ENCODE measurements around the gene VEGFC.

Gene VEGFC

GRCh38 chr4:176752191-176752749 is 40.5 kb downstream of the VEGFC start:
- no peaks in the 10 kb centered on the region for H3K4me1 ChIP-seq (ENCODE audit: control insufficient read depth in 1 of 2, insufficient read depth in 2 of 2, low read length in 2 of 2)
- H3K9ac ChIP-seq (ENCODE audit: low read depth in 1 of 2, low read length in 2 of 2) = no peak overlapping the region
- H3K4me3 ChIP-seq (ENCODE audit: low read depth in 1 of 2, low read length in 2 of 2) = no peak overlapping the region
- H3K27me3 ChIP-seq (ENCODE audit: control insufficient read depth in 1 of 2, insufficient read depth in 2 of 2, low read length in 2 of 2) = no peaks in the 10 kb centered on the region
- H3K27ac ChIP-seq (ENCODE audit: low read depth, low read length) = no peak overlapping the region
- H3K36me3 ChIP-seq (ENCODE audit: control insufficient read depth in 1 of 2, insufficient read depth in 2 of 2, low read length in 2 of 2) = no peaks in the 10 kb centered on the region
- no peaks in the 10 kb centered on the region for H3K9me3 ChIP-seq (ENCODE audit: control insufficient read depth in 1 of 2, low read length in 2 of 2)

GRCh38 chr4:176751061-176751460 is 41.7 kb downstream of the VEGFC start:
- no peak overlapping the region for H3K27ac ChIP-seq (ENCODE audit: low read depth, low read length)

GRCh38 chr4:176746846-176747245 is 45.9 kb downstream of the VEGFC start:
- Histone ChIP-seq H3K9ac (ENCODE audit: low read depth in 1 of 2, low read length in 2 of 2) (no peak overlapping the region), H3K36me3 (ENCODE audit: control insufficient read depth in 1 of 2, insufficient read depth in 2 of 2, low read length in 2 of 2) (no peaks in the 10 kb centered on the region), H3K27ac (ENCODE audit: low read depth, low read length) (no peak overlapping the region), H3K4me1 (ENCODE audit: control insufficient read depth in 1 of 2, insufficient read depth in 2 of 2, low read length in 2 of 2) (no peaks in the 10 kb centered on the region), H3K9me3 (ENCODE audit: control insufficient read depth in 1 of 2, low read length in 2 of 2) (no peaks in the 10 kb centered on the region), H3K27me3 (ENCODE audit: control insufficient read depth in 1 of 2, insufficient read depth in 2 of 2, low read length in 2 of 2) (no peaks in the 10 kb centered on the region), H3K4me3 (ENCODE audit: low read depth in 1 of 2, low read length in 2 of 2) (no peak overlapping the region)

More at GRCh38 chr4:176751061-176751460, 41.7 kb downstream of the VEGFC start:
- Histone ChIP-seq H3K36me3 (ENCODE audit: control insufficient read depth in 1 of 2, insufficient read depth in 2 of 2, low read length in 2 of 2) (no peaks in the 10 kb centered on the region), H3K9me3 (ENCODE audit: control insufficient read depth in 1 of 2, low read length in 2 of 2) (no peaks in the 10 kb centered on the region), H3K27me3 (ENCODE audit: control insufficient read depth in 1 of 2, insufficient read depth in 2 of 2, low read length in 2 of 2) (no peaks in the 10 kb centered on the region), H3K4me1 (ENCODE audit: control insufficient read depth in 1 of 2, insufficient read depth in 2 of 2, low read length in 2 of 2) (no peaks in the 10 kb centered on the region), H3K4me3 (ENCODE audit: low read depth in 1 of 2, low read length in 2 of 2) (no peak overlapping the region), H3K9ac (ENCODE audit: low read depth in 1 of 2, low read length in 2 of 2) (no peak overlapping the region)

GRCh38 chr4:176745902-176746301 is 46.8 kb downstream of the VEGFC start:
- H3K36me3 ChIP-seq (ENCODE audit: control insufficient read depth in 1 of 2, insufficient read depth in 2 of 2, low read length in 2 of 2) = no peaks in the 10 kb centered on the region
- H3K9ac ChIP-seq (ENCODE audit: low read depth in 1 of 2, low read length in 2 of 2) = no peak overlapping the region
- H3K27me3 ChIP-seq (ENCODE audit: control insufficient read depth in 1 of 2, insufficient read depth in 2 of 2, low read length in 2 of 2) = no peaks in the 10 kb centered on the region
- H3K9me3 ChIP-seq (ENCODE audit: control insufficient read depth in 1 of 2, low read length in 2 of 2) = no peaks in the 10 kb centered on the region
- no peaks in the 10 kb centered on the region for H3K4me1 ChIP-seq (ENCODE audit: control insufficient read depth in 1 of 2, insufficient read depth in 2 of 2, low read length in 2 of 2)
- H3K27ac ChIP-seq (ENCODE audit: low read depth, low read length) = no peak overlapping the region
- no peak overlapping the region for H3K4me3 ChIP-seq (ENCODE audit: low read depth in 1 of 2, low read length in 2 of 2)

GRCh38 chr4:176744091-176744490 is 48.6 kb downstream of the VEGFC start:
- no peaks in the 10 kb centered on the region for H3K9me3 ChIP-seq (ENCODE audit: control insufficient read depth in 1 of 2, low read length in 2 of 2)
- H3K4me1 ChIP-seq (ENCODE audit: control insufficient read depth in 1 of 2, insufficient read depth in 2 of 2, low read length in 2 of 2) = no peaks in the 10 kb centered on the region
- no peak overlapping the region for H3K4me3 ChIP-seq (ENCODE audit: low read depth in 1 of 2, low read length in 2 of 2)
- H3K9ac ChIP-seq (ENCODE audit: low read depth in 1 of 2, low read length in 2 of 2) = no peak overlapping the region
- H3K36me3 ChIP-seq (ENCODE audit: control insufficient read depth in 1 of 2, insufficient read depth in 2 of 2, low read length in 2 of 2) = no peaks in the 10 kb centered on the region
- no peak overlapping the region for H3K27ac ChIP-seq (ENCODE audit: low read depth, low read length)
- no peaks in the 10 kb centered on the region for H3K27me3 ChIP-seq (ENCODE audit: control insufficient read depth in 1 of 2, insufficient read depth in 2 of 2, low read length in 2 of 2)

GRCh38 chr4:176742211-176742610 is 50.5 kb downstream of the VEGFC start:
- Histone ChIP-seq H3K4me3 (ENCODE audit: low read depth in 1 of 2, low read length in 2 of 2) (no peak overlapping the region), H3K27me3 (ENCODE audit: control insufficient read depth in 1 of 2, insufficient read depth in 2 of 2, low read length in 2 of 2) (no peaks in the 10 kb centered on the region), H3K36me3 (ENCODE audit: control insufficient read depth in 1 of 2, insufficient read depth in 2 of 2, low read length in 2 of 2) (no peaks in the 10 kb centered on the region), H3K27ac (ENCODE audit: low read depth, low read length) (no peak overlapping the region), H3K9ac (ENCODE audit: low read depth in 1 of 2, low read length in 2 of 2) (no peak overlapping the region), H3K4me1 (ENCODE audit: control insufficient read depth in 1 of 2, insufficient read depth in 2 of 2, low read length in 2 of 2) (no peaks in the 10 kb centered on the region), H3K9me3 (ENCODE audit: control insufficient read depth in 1 of 2, low read length in 2 of 2) (no peaks in the 10 kb centered on the region)

GRCh38 chr4:176741253-176741652 is 51.5 kb downstream of the VEGFC start:
- no peaks in the 10 kb centered on the region for H3K4me1 ChIP-seq (ENCODE audit: control insufficient read depth in 1 of 2, insufficient read depth in 2 of 2, low read length in 2 of 2)
- H3K27ac ChIP-seq (ENCODE audit: low read depth, low read length) = no peak overlapping the region
- H3K4me3 ChIP-seq (ENCODE audit: low read depth in 1 of 2, low read length in 2 of 2) = no peak overlapping the region
- H3K36me3 ChIP-seq (ENCODE audit: control insufficient read depth in 1 of 2, insufficient read depth in 2 of 2, low read length in 2 of 2) = no peaks in the 10 kb centered on the region
- no peaks in the 10 kb centered on the region for H3K27me3 ChIP-seq (ENCODE audit: control insufficient read depth in 1 of 2, insufficient read depth in 2 of 2, low read length in 2 of 2)
- no peaks in the 10 kb centered on the region for H3K9me3 ChIP-seq (ENCODE audit: control insufficient read depth in 1 of 2, low read length in 2 of 2)
- H3K9ac ChIP-seq (ENCODE audit: low read depth in 1 of 2, low read length in 2 of 2) = no peak overlapping the region

GRCh38 chr4:176735300-176735699 is 57.4 kb downstream of the VEGFC start:
- Histone ChIP-seq H3K4me3 (ENCODE audit: low read depth in 1 of 2, low read length in 2 of 2) (no peak overlapping the region), H3K27me3 (ENCODE audit: control insufficient read depth in 1 of 2, insufficient read depth in 2 of 2, low read length in 2 of 2) (no peaks in the 10 kb centered on the region), H3K4me1 (ENCODE audit: control insufficient read depth in 1 of 2, insufficient read depth in 2 of 2, low read length in 2 of 2) (no peaks in the 10 kb centered on the region)

GRCh38 chr4:176734461-176734860 is 58.3 kb downstream of the VEGFC start:
- Histone ChIP-seq H3K27ac (ENCODE audit: low read depth, low read length) (no peak overlapping the region), H3K27me3 (ENCODE audit: control insufficient read depth in 1 of 2, insufficient read depth in 2 of 2, low read length in 2 of 2) (no peaks in the 10 kb centered on the region), H3K4me1 (ENCODE audit: control insufficient read depth in 1 of 2, insufficient read depth in 2 of 2, low read length in 2 of 2) (no peaks in the 10 kb centered on the region), H3K36me3 (ENCODE audit: control insufficient read depth in 1 of 2, insufficient read depth in 2 of 2, low read length in 2 of 2) (no peaks in the 10 kb centered on the region), H3K9me3 (ENCODE audit: control insufficient read depth in 1 of 2, low read length in 2 of 2) (no peaks in the 10 kb centered on the region), H3K9ac (ENCODE audit: low read depth in 1 of 2, low read length in 2 of 2) (no peak overlapping the region), H3K4me3 (ENCODE audit: low read depth in 1 of 2, low read length in 2 of 2) (no peak overlapping the region)

More at GRCh38 chr4:176735300-176735699, 57.4 kb downstream of the VEGFC start:
- Histone ChIP-seq H3K9me3 (ENCODE audit: control insufficient read depth in 1 of 2, low read length in 2 of 2) (no peaks in the 10 kb centered on the region), H3K36me3 (ENCODE audit: control insufficient read depth in 1 of 2, insufficient read depth in 2 of 2, low read length in 2 of 2) (no peaks in the 10 kb centered on the region), H3K27ac (ENCODE audit: low read depth, low read length) (no peak overlapping the region), H3K9ac (ENCODE audit: low read depth in 1 of 2, low read length in 2 of 2) (no peak overlapping the region)

- Histone ChIP-seq H3K4me1 (ENCODE audit: control insufficient read depth in 1 of 2, insufficient read depth in 2 of 2, low read length in 2 of 2) (no peaks in the 10 kb centered on the region), H3K4me3 (ENCODE audit: low read depth in 1 of 2, low read length in 2 of 2) (no peak overlapping the region), H3K9me3 (ENCODE audit: control insufficient read depth in 1 of 2, low read length in 2 of 2) (no peaks in the 10 kb centered on the region), H3K27ac (ENCODE audit: low read depth, low read length) (no peak overlapping the region), H3K36me3 (ENCODE audit: control insufficient read depth in 1 of 2, insufficient read depth in 2 of 2, low read length in 2 of 2) (no peaks in the 10 kb centered on the region), H3K9ac (ENCODE audit: low read depth in 1 of 2, low read length in 2 of 2) (no peak overlapping the region), H3K27me3 (ENCODE audit: control insufficient read depth in 1 of 2, insufficient read depth in 2 of 2, low read length in 2 of 2) (no peaks in the 10 kb centered on the region)
These were observed 63.2 kb downstream of the VEGFC start for GRCh38 chr4:176729489-176729888.

GRCh38 chr4:176726803-176727202 is 65.9 kb downstream of the VEGFC start:
- H3K4me3 ChIP-seq (ENCODE audit: low read depth in 1 of 2, low read length in 2 of 2) = no peak overlapping the region

More at GRCh38 chr4:176726803-176727202, 65.9 kb downstream of the VEGFC start:
- Histone ChIP-seq H3K9ac (ENCODE audit: low read depth in 1 of 2, low read length in 2 of 2) (no peak overlapping the region), H3K27ac (ENCODE audit: low read depth, low read length) (no peak overlapping the region), H3K36me3 (ENCODE audit: control insufficient read depth in 1 of 2, insufficient read depth in 2 of 2, low read length in 2 of 2) (no peaks in the 10 kb centered on the region), H3K4me1 (ENCODE audit: control insufficient read depth in 1 of 2, insufficient read depth in 2 of 2, low read length in 2 of 2) (no peaks in the 10 kb centered on the region), H3K27me3 (ENCODE audit: control insufficient read depth in 1 of 2, insufficient read depth in 2 of 2, low read length in 2 of 2) (no peaks in the 10 kb centered on the region), H3K9me3 (ENCODE audit: control insufficient read depth in 1 of 2, low read length in 2 of 2) (no peaks in the 10 kb centered on the region)
